Adrenal gland (tissue), 12 donors: ENCODE measurements around the gene IMMT. TPM values are rescaled to one million over a fixed set of nuclear protein-coding genes. Genes with fewer than 3 reads are reported as not detected.
A peak's percentile ranks its signal among the peaks of the same experiment; 100 is the strongest.

Source experiments
- DNase-seq, 7 donors: peaks; one replicate each; pipeline ENCODE4 v3.0.0-alpha.2; 2019 to 2020
- H3K27ac ChIP-seq, 5 donors: fragments of 200-600 bp; sonication (generic) in 4 of 5; 1 replicate in 3 of 5; 2 replicates in 2 of 5; pipeline versions ENCODE4 v1.5.1 to v1.8.0; 2016 to 2020; ENCODE audit warnings: mild to moderate bottlenecking in 1 of 5
- H3K27me3 ChIP-seq: fragments of 200-600 bp; 2 replicates; pipeline ENCODE4 v1.8.0; 2021
- H3K36me3 ChIP-seq, 2 donors: fragments of 200-600 bp; replicated peaks in 1 of 2; 1 replicate in 1 of 2; 2 replicates in 1 of 2; pipeline versions ENCODE4 v1.5.1 to v1.8.0; 2018 to 2022
- H3K4me1 ChIP-seq, 2 donors: fragments of 200-600 bp; replicated peaks in 1 of 2; 1 replicate in 1 of 2; 2 replicates in 1 of 2; pipeline versions ENCODE4 v1.5.1 to v1.8.0; 2018 to 2021
- H3K4me3 ChIP-seq, 4 donors: fragments of 200-600 bp; sonication (generic) in 3 of 4; one replicate each; pipeline ENCODE4 v1.5.1; 2016 to 2018
- H3K9me3 ChIP-seq, 3 donors: fragments of 200-600 bp; sonication (generic) in 1 of 3; replicated peaks in 1 of 3; 1 replicate in 2 of 3; 2 replicates in 1 of 3; pipeline versions ENCODE4 v1.5.1 to v1.8.0; 2016 to 2021
- POLR2A ChIP-seq, 2 donors: fragments of 450-650 bp; IDR thresholded peaks; one replicate each; pipeline ENCODE4 v1.6.1; 2017; ENCODE audit warnings: antibody characterized with exemption in 2 of 2, mild to moderate bottlenecking in 2 of 2, moderate library complexity in 1 of 2
- WGBS, 4 donors: extraction: QIAGEN DNeasy Blood & Tissue Kit in 2 of 4; methylation state at CpG; one replicate each; pipeline versions ENCODE4 v1.1.5 to v1.1.7; 2013 to 2017; 5-methylcytosine and 5-hydroxymethylcytosine counted together
- intact Hi-C, 2 donors: fragments of 100-400 bp; cut with DNase I; formaldehyde crosslinking; loops; one replicate each; pipeline versions ENCODE4 v1.14.1 to v1.15.0; 2022 to 2023
- polyA plus RNA-seq, 3 donors: library from polyadenylated mRNA; stranded (reverse); fragments of 200-250 nt in 2 of 3; fragments of 350-450 nt in 1 of 3; fragmentation: Illumina TruSeq in 1 of 3; extraction: RNeasy Lipid Tissue Mini Kit (QIAGEN cat#74804) in 1 of 3; gene quantifications; one replicate each; pipeline ENCODE4 v1.2.3, GENCODE V29; 2013 to 2014
- total RNA-seq, 9 donors: library from RNA; depleted of rRNA in 4 of 9; stranded (reverse); fragments of >200 nt in 4 of 9; fragments of 120-200 nt in 1 of 9; fragmentation: NEBNext Ultra II Directional in 1 of 9; extraction: Animal tissue kit (Norgen Biotek cat#: 25700) in 1 of 9; gene quantifications; one replicate each; pipeline versions ENCODE4 v1.1.0 to v1.2.4, GENCODE V29; 2013 to 2023
- TF ChIP-seq, protein P1 (sequence below), 6 experiments: fragments of 450-650 bp in 4 of 6; fragments of 200-600 bp in 2 of 6; sonication (generic) in 1 of 6; IDR thresholded peaks; 1 replicate in 5 of 6; 2 replicates in 1 of 6; pipeline versions ENCODE4 v1.5.1 to v1.8.0; 2016 to 2021; ENCODE audit warnings: antibody characterized with exemption in 6 of 6, mild to moderate bottlenecking in 2 of 6, moderate library complexity in 1 of 6
- donor health status: healthy with polysubstance abuse.
- donor health status: Bipolar disorder and iron deficiency.
- donor health status: DM: yes; HTN: yes; CAD: no.
- donor health status: DM: no; HTN: no; CAD: no.
- donor health status: DM: no; HTN: no; CAD: no.
- donor health status: DM: yes; HTN: yes; CAD: no.

Gene IMMT
- total and polyA plus RNA-seq, 12 donors: 32.2 to 196 (median 130) TPM

- Histone ChIP-seq H3K4me1 (peaks cover 9 to 19% of the 10 kb centered on the region in 2 donors), H3K27ac (no peak overlapping the region), H3K27me3 (no peaks in the 10 kb centered on the region), H3K4me3 (no peak overlapping the region), H3K9me3 (no peaks in the 10 kb centered on the region), H3K36me3 (no peaks in the 10 kb centered on the region)
- WGBS, 4 donors: 72 to 88% (median 78%) methylated on average over 4 of the region's 4 CpGs
- intact Hi-C loops: no loop called here
- TF ChIP-seq, protein P1, sequence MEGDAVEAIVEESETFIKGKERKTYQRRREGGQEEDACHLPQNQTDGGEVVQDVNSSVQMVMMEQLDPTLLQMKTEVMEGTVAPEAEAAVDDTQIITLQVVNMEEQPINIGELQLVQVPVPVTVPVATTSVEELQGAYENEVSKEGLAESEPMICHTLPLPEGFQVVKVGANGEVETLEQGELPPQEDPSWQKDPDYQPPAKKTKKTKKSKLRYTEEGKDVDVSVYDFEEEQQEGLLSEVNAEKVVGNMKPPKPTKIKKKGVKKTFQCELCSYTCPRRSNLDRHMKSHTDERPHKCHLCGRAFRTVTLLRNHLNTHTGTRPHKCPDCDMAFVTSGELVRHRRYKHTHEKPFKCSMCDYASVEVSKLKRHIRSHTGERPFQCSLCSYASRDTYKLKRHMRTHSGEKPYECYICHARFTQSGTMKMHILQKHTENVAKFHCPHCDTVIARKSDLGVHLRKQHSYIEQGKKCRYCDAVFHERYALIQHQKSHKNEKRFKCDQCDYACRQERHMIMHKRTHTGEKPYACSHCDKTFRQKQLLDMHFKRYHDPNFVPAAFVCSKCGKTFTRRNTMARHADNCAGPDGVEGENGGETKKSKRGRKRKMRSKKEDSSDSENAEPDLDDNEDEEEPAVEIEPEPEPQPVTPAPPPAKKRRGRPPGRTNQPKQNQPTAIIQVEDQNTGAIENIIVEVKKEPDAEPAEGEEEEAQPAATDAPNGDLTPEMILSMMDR (IDR thresholded peaks at IDR 0.05): no peak
- no peak for TF ChIP-seq POLR2A (IDR thresholded peaks at IDR 0.05)
- no peak for DNase-seq
These were observed 30.8 kb upstream of the IMMT start for GRCh38 chr2:86226070-86226469.

DNA sequence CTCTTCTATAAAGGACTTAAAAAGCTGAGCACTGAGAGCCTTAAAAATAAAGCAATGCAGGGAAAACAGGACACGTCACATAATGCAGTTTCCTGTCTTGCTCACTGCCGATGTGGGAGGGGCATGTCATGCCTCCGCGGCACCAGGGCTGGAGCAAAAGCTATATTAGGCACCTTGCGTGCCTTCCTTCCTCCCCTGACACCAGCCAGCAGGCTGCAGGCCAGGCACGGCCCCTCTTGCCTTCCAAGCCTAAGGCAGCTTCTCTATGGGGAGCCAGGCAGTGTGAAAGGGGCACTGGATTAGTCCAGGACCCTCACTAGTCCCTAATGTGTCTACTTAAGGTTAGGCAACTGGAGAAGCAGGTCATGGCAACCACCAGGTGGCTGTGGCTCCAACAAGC is 30.3 kb upstream of the IMMT start:
- no peak overlapping the region for H3K4me3 ChIP-seq
- TF ChIP-seq, protein P1 (IDR thresholded peaks at IDR 0.05): no peak
- no peak for TF ChIP-seq POLR2A (IDR thresholded peaks at IDR 0.05)
- H3K27ac ChIP-seq: peak overlapping the region in 1 of 5 donors; percentile 24
- H3K9me3 ChIP-seq: no peaks in the 10 kb centered on the region
- DNase-seq: peak in 4 of 7 donors; percentile 38 to 67 (median 45)
- intact Hi-C loops: no loop called here
- no peaks in the 10 kb centered on the region for H3K36me3 ChIP-seq
- H3K4me1 ChIP-seq: peaks cover 9 to 19% of the 10 kb centered on the region in 2 donors
- WGBS, 4 donors: 54 to 71% (median 59%) methylated on average over 6 of the region's 6 CpGs
- no peaks in the 10 kb centered on the region for H3K27me3 ChIP-seq

DNA sequence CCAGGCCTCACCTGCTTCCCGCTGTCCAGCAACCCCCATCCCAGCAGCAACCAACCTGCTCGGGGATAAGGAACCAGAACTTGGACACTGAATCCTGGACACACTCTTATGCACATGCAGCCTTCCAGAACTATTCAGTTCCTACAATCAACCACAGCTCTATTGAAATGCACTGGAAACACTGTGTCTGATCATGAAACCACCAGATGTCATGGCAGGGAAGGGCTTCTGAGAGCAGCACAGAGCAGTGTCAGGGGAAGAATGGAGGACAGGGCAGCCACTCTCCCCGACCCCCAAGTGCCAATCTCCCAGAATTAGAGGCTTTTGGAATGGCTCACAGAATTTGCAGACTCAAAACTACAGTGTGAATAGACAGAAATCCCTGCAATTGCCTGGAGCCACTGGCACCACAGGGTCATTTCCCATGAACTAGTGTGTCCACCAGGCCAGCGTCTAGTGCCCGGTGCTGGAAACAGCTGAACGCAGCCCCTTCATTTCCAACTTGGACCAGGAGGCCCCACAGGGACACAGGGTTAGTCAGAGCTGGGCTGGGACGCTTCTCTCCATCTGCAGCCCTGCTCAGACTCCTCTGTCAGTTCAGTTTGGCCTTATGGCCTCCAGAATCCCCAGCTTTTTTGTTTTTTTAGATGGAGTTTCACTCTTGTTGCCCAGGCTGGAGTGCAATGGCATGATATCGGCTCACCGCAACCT is 29.5 kb upstream of the IMMT start:
- 88 to 97% (median 89%) methylated on average over 9 of the region's 9 CpGs for WGBS, 4 donors
- Histone ChIP-seq H3K27ac (peak overlapping the region in 1 of 5 donors; percentile 24), H3K36me3 (no peaks in the 10 kb centered on the region), H3K9me3 (no peaks in the 10 kb centered on the region), H3K4me3 (no peak overlapping the region), H3K4me1 (peaks cover 9 to 19% of the 10 kb centered on the region in 2 donors), H3K27me3 (no peaks in the 10 kb centered on the region)
- TF ChIP-seq, protein P1 (IDR thresholded peaks at IDR 0.05): no peak
- TF ChIP-seq POLR2A (IDR thresholded peaks at IDR 0.05): no peak
- no peak for DNase-seq
- intact Hi-C loops: loop anchor here in 1 of 2 donors (5.0 kb wide), 1 partner anchor 143 kb away; no protein-coding TSS in a partner anchor

- Histone ChIP-seq H3K4me1 (peaks cover 9 to 19% of the 10 kb centered on the region in 2 donors), H3K27ac (peak overlapping the region in 1 of 5 donors; percentile 58), H3K9me3 (no peaks in the 10 kb centered on the region), H3K27me3 (no peaks in the 10 kb centered on the region), H3K4me3 (no peak overlapping the region), H3K36me3 (no peaks in the 10 kb centered on the region)
- intact Hi-C loops: loop anchor here (2.0 to 5.0 kb wide), 2 partner anchors 143 kb away; no protein-coding TSS in a partner anchor
- DNase-seq: no peak
- WGBS, 4 donors: 85 to 93% (median 88%) methylated on average over 1 to 2 of the region's 2 CpGs
- TF ChIP-seq POLR2A (IDR thresholded peaks at IDR 0.05): no peak
- TF ChIP-seq, protein P1 (IDR thresholded peaks at IDR 0.05): no peak
These were observed 28.8 kb upstream of the IMMT start for GRCh38 chr2:86223927-86224560.
